ENCODE data around the gene KISS1. TPM values are rescaled to one million over a fixed set of nuclear protein-coding genes. Genes with fewer than 3 reads are reported as not detected.

The KISS1 gene
- total RNA-seq, 2 donors from 2014 or later: not detected

- ATAC-seq (no peak), DNase-seq (no peak)
- WGBS, 2 donors: 89 to 92% methylated on average over 2 of the region's 2 CpGs
- Histone ChIP-seq H3K4me3 (no peak overlapping the region), H3K27me3 (no peaks in the 10 kb centered on the region), H3K9me3 (no peaks in the 10 kb centered on the region), H3K36me3 (replicated peaks in 1 of 2; ENCODE audit: insufficient read depth in 1 of 2, low read depth in 2 of 2) (no peaks in the 10 kb centered on the region), H3K4me1 (peaks cover 12% of the 10 kb centered on the region), H3K27ac (no peak overlapping the region)
- TF ChIP-seq, protein P1, sequence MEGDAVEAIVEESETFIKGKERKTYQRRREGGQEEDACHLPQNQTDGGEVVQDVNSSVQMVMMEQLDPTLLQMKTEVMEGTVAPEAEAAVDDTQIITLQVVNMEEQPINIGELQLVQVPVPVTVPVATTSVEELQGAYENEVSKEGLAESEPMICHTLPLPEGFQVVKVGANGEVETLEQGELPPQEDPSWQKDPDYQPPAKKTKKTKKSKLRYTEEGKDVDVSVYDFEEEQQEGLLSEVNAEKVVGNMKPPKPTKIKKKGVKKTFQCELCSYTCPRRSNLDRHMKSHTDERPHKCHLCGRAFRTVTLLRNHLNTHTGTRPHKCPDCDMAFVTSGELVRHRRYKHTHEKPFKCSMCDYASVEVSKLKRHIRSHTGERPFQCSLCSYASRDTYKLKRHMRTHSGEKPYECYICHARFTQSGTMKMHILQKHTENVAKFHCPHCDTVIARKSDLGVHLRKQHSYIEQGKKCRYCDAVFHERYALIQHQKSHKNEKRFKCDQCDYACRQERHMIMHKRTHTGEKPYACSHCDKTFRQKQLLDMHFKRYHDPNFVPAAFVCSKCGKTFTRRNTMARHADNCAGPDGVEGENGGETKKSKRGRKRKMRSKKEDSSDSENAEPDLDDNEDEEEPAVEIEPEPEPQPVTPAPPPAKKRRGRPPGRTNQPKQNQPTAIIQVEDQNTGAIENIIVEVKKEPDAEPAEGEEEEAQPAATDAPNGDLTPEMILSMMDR (IDR thresholded peaks at IDR 0.05): no peak
- TF ChIP-seq POLR2A (IDR thresholded peaks at IDR 0.05): no peak
- intact Hi-C loops (cut with DNase I): loop anchor here (5.0 kb wide), 1 partner anchor 43 kb away; no protein-coding TSS in a partner anchor
These were observed 8.7 kb upstream of the KISS1 start for GRCh38 chr1:204204944-204205343.

- intact Hi-C loops (cut with DNase I): loop anchor here (5.0 kb wide), 1 partner anchor 41 kb away; no protein-coding TSS in a partner anchor
- Histone ChIP-seq H3K27ac (no peak overlapping the region), H3K36me3 (replicated peaks in 1 of 2; ENCODE audit: insufficient read depth in 1 of 2, low read depth in 2 of 2) (no peaks in the 10 kb centered on the region), H3K27me3 (no peaks in the 10 kb centered on the region), H3K9me3 (no peaks in the 10 kb centered on the region), H3K4me3 (no peak overlapping the region), H3K4me1 (peaks cover 19% of the 10 kb centered on the region)
- no peak for ATAC-seq
- DNase-seq: no peak
- TF ChIP-seq, protein P1 (IDR thresholded peaks at IDR 0.05): no peak
- TF ChIP-seq POLR2A (IDR thresholded peaks at IDR 0.05): no peak
- WGBS, 2 donors: 92 to 96% methylated on average over 5 of the region's 5 CpGs
These were observed 7.0 kb upstream of the KISS1 start for GRCh38 chr1:204203206-204203767.

GRCh38 chr1:204202481-204202880 lies 6.2 kb upstream of the KISS1 start:
- Histone ChIP-seq H3K4me3 (no peak overlapping the region), H3K9me3 (no peaks in the 10 kb centered on the region), H3K36me3 (replicated peaks in 1 of 2; ENCODE audit: insufficient read depth in 1 of 2, low read depth in 2 of 2) (no peaks in the 10 kb centered on the region), H3K27ac (no peak overlapping the region), H3K4me1 (peaks cover 16% of the 10 kb centered on the region), H3K27me3 (no peaks in the 10 kb centered on the region)
- ATAC-seq (no peak), DNase-seq (no peak)
- intact Hi-C loops (cut with DNase I): loop anchor here (5.0 kb wide), 1 partner anchor 40 kb away; no protein-coding TSS in a partner anchor
- WGBS, 2 donors: 79 to 98% methylated on average over 4 of the region's 4 CpGs
- TF ChIP-seq, protein P1 (IDR thresholded peaks at IDR 0.05): no peak
- TF ChIP-seq POLR2A (IDR thresholded peaks at IDR 0.05): no peak

DNA sequence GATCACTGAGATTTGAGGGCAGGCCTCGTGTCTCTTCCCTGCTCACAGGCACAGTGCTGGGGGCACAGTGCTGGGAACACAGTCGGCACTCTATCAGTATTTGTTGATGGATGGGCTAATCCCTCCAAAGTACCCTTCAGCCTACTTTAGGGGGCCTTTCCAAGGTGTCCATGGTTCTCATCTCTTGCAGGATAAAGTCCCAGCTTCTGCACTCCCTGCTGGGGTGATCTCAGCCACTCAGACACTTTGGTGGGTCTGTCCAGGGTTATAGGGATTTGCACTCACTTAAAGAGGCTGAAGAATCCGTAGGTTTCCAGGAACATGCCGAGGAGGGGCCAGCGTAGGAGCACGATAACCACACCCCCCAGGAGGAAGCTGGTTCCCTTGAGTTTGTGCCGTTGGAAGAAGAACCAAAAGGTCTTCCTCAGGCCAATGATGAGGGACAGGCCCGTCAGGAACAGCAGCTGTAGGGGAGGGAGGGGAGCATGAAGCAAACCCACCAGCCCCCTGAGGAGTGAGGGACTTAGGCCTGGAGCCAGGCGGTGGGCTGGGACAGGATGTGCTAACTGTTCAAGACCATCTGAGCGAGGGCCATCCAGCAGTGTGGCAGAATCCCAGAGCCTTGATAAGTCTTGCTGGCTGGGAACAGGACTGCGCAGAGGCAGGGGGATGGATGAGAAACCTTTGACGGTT lies 5.2 kb upstream of the KISS1 start:
- WGBS, 2 donors: 81 to 85% methylated on average over 10 to 12 of the region's 12 CpGs
- H3K27me3 ChIP-seq: no peaks in the 10 kb centered on the region
- no peaks in the 10 kb centered on the region for H3K36me3 ChIP-seq (replicated peaks in 1 of 2; ENCODE audit: insufficient read depth in 1 of 2, low read depth in 2 of 2)
- no peak for TF ChIP-seq POLR2A (IDR thresholded peaks at IDR 0.05)
- TF ChIP-seq, protein P1 (IDR thresholded peaks at IDR 0.05): no peak
- H3K27ac ChIP-seq: no peak overlapping the region
- no peak overlapping the region for H3K4me3 ChIP-seq
- DNase-seq (no peak), ATAC-seq (no peak)
- H3K9me3 ChIP-seq: no peaks in the 10 kb centered on the region
- intact Hi-C loops (cut with DNase I): loop anchor here (5.0 kb wide), 1 partner anchor 39 kb away; no protein-coding TSS in a partner anchor
- H3K4me1 ChIP-seq: peaks cover 9% of the 10 kb centered on the region

Data from body of pancreas (tissue), 4 donors.